ENCODE measurements around the gene CELSR1. TPM values are rescaled to one million over a fixed set of nuclear protein-coding genes. Genes with fewer than 3 reads are reported as not detected.

CELSR1 gene
- total RNA-seq, 1 experiment from 2014 or later = 22.6 TPM

DNA sequence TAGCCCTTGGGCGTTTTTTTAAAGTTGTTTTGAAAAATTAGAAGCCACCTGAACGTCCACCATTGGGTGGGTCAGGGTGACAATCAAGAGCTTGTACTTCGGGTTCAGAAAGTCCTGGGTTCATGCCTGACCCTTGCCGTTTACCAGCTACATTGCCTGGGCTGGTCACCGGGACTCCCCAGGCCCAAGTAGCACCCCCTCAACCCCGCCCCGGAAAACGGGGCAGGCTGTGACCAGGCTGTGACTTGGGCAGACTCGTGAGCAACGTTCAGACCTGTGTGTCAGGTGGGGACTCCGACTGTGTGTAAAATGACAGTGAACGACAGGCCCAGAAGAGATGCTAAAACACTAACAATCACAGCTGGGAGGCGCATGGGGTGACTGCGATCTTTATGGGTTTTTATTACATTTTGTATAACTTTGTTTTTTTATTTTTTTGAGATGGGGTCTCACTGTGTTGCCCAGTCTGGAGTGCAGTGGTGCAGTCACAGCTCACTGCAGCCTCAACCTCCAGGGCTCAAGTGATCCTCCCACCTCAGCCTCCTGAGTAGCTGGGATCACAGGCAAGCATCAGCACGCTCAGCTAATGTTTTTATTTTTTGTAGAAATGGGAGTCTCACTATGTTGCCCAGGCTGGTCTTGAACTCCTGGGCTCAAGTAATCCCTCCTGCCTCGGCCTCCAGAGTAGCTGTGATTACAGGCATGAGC lies 145.1 kb downstream of the CELSR1 start:
- no peaks in the 10 kb centered on the region for H3K27me3 Mint-ChIP-seq (ENCODE audit: low read depth)
- Histone ChIP-seq H3K9ac (ENCODE audit: extremely low read depth, insufficient read length, low read length) (no peak overlapping the region), H3K9me3 (ENCODE audit: control insufficient read depth, low read depth, low read length) (no peaks in the 10 kb centered on the region), H3K18ac (ENCODE audit: insufficient read length, low read depth, low read length) (no peak overlapping the region), H3K56ac (ENCODE audit: insufficient read length, low read depth, low read length) (no peak overlapping the region), H3T11ph (ENCODE audit: low read length) (no peak overlapping the region), H2AFZ (ENCODE audit: low read length) (no peak overlapping the region), H3K23me2 (ENCODE audit: insufficient read length, low read depth, low read length, poor library complexity, severe bottlenecking) (no peaks in the 10 kb centered on the region), H2AK5ac (ENCODE audit: insufficient read length, low read length) (no peak overlapping the region), H4K91ac (ENCODE audit: insufficient read length, low read depth, low read length) (no peak overlapping the region), H4K20me1 (ENCODE audit: control insufficient read depth, insufficient read depth, insufficient read length) (no peaks in the 10 kb centered on the region), H3K14ac (ENCODE audit: insufficient read depth, low read length) (no peak overlapping the region), H3K27ac (ENCODE audit: insufficient read length, low read depth, low read length) (no peak overlapping the region), H3K4me1 (ENCODE audit: insufficient read depth, low read length) (no peaks in the 10 kb centered on the region), H2BK12ac (ENCODE audit: insufficient read length, low read depth, low read length) (no peak overlapping the region), H4K8ac (replicated peaks; ENCODE audit: insufficient read length, low read depth, low read length) (no peak overlapping the region), H3K79me1 (ENCODE audit: insufficient read depth, low read depth, low read length, poor library complexity, severe bottlenecking) (no peaks in the 10 kb centered on the region), H3K4ac (ENCODE audit: low read depth, low read length) (no peak overlapping the region), H3K4me2 (ENCODE audit: insufficient read depth, insufficient read length, low read length) (no peak overlapping the region), H2BK15ac (ENCODE audit: low read depth, low read length) (no peak overlapping the region), H2BK5ac (ENCODE audit: insufficient read length, low read length) (no peak overlapping the region), H3K27me3 (ENCODE audit: insufficient read depth, low read length) (no peaks in the 10 kb centered on the region), H2BK20ac (ENCODE audit: low read depth, low read length, poor library complexity, severe bottlenecking) (no peak overlapping the region), H4K5ac (ENCODE audit: insufficient read length, low read depth, low read length) (no peak overlapping the region), H2BK120ac (ENCODE audit: low read depth, low read length, poor library complexity, severe bottlenecking) (no peak overlapping the region), H3K79me2 (ENCODE audit: insufficient read depth, low read length) (no peaks in the 10 kb centered on the region), H3K23ac (ENCODE audit: insufficient read length, low read depth, low read length) (no peak overlapping the region)
- peaks cover 0 to 22% (median 10%) of the 10 kb centered on the region in 3 experiments; a peak in 3 of 7 replicates for H3K36me3 Mint-ChIP-seq (ENCODE audit: insufficient read depth in 1 of 3, low read depth in 3 of 3)
- no peak for DNase-seq
- TF ChIP-seq, protein P1, sequence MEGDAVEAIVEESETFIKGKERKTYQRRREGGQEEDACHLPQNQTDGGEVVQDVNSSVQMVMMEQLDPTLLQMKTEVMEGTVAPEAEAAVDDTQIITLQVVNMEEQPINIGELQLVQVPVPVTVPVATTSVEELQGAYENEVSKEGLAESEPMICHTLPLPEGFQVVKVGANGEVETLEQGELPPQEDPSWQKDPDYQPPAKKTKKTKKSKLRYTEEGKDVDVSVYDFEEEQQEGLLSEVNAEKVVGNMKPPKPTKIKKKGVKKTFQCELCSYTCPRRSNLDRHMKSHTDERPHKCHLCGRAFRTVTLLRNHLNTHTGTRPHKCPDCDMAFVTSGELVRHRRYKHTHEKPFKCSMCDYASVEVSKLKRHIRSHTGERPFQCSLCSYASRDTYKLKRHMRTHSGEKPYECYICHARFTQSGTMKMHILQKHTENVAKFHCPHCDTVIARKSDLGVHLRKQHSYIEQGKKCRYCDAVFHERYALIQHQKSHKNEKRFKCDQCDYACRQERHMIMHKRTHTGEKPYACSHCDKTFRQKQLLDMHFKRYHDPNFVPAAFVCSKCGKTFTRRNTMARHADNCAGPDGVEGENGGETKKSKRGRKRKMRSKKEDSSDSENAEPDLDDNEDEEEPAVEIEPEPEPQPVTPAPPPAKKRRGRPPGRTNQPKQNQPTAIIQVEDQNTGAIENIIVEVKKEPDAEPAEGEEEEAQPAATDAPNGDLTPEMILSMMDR (conservative IDR thresholded peaks at IDR 0.05) = no peak
- no peak overlapping the region for H3K27ac Mint-ChIP-seq
- H3K9me3 Mint-ChIP-seq = no peaks in the 10 kb centered on the region
- WGBS (ENCODE audit: extremely low coverage, insufficient read length, low lambda C conversion rate) = no CpG with 5 or more reads among the region's 16 CpGs
- H3K4me3 Mint-ChIP-seq = no peak overlapping the region
- peaks cover 2 to 6% of the 10 kb centered on the region in 2 experiments; a peak in 3 of 4 replicates for H3K4me1 Mint-ChIP-seq

Measured in H9 (cell line).